WTC11 (cell line): ENCODE data around the gene HDGFL3. TPM values are rescaled to one million over a fixed set of nuclear protein-coding genes. Genes with fewer than 3 reads are reported as not detected.

Experiments
- ATAC-seq: fragments of 200-7000 bp; cut with Tn5 transposase; 2 replicates; pipeline ENCODE4 v1.10.0; 2021; ENCODE audit warnings: mild to moderate bottlenecking, moderate library complexity
- CTCF ChIA-PET: fragments of 300-600 bp; sonication (Branson Sonifier 250); formaldehyde crosslinking; loops from one replicate; lab custom pipeline; 2021; ENCODE audit warnings: antibody characterized with exemption; lab: Charles Lee
- POLR2A ChIA-PET: fragments of 350-600 bp; sonication (Branson Sonifier 250); formaldehyde crosslinking; loops from one replicate; lab custom pipeline; 2021; ENCODE audit warnings: antibody characterized with exemption; lab: Charles Lee
- DNase-seq: peaks from one replicate; pipeline ENCODE4 v3.0.0; 2021; ENCODE audit warnings: low spot score
- H3K27ac Mint-ChIP-seq: 2 replicates; pipeline ENCODE4 v1.8.0; 2021; ENCODE audit warnings: mixed read lengths
- H3K27me3 Mint-ChIP-seq: 2 replicates; pipeline ENCODE4 v1.8.0; 2021; ENCODE audit warnings: low read depth, mild to moderate bottlenecking, moderate library complexity, mixed read lengths
- H3K36me3 Mint-ChIP-seq: 2 replicates; pipeline ENCODE4 v1.8.0; 2021; ENCODE audit warnings: mixed read lengths
- H3K4me1 Mint-ChIP-seq: 2 replicates; pipeline ENCODE4 v1.8.0; 2022; ENCODE audit warnings: mixed read lengths
- H3K4me3 Mint-ChIP-seq: 2 replicates; pipeline ENCODE4 v1.8.0; 2021; ENCODE audit warnings: mild to moderate bottlenecking, moderate library complexity, mixed read lengths
- H3K9me3 Mint-ChIP-seq: 2 replicates; pipeline ENCODE4 v1.8.0; 2021; ENCODE audit warnings: mixed read lengths
- E2F5 ChIP-seq: sonication (generic); formaldehyde crosslinking; IDR thresholded peaks from 2 replicates; pipeline ENCODE4 v1.8.1; 2022; ENCODE audit warnings: mild to moderate bottlenecking, moderate library complexity, missing genetic modification reagents
- FOXJ3 ChIP-seq: sonication (generic); formaldehyde crosslinking; IDR thresholded peaks from 2 replicates; pipeline ENCODE4 v1.9.0; 2021; ENCODE audit warnings: missing genetic modification reagents, mild to moderate bottlenecking, borderline replicate concordance
- HMGA2 ChIP-seq: fragments of 250-450 bp; sonication (Bioruptor Pico); IDR thresholded peaks from 2 replicates; pipeline ENCODE4 v1.4.0; 2021; ENCODE audit warnings: mild to moderate bottlenecking, moderate library complexity
- NR1H2 ChIP-seq: sonication (generic); formaldehyde crosslinking; IDR thresholded peaks from 2 replicates; pipeline ENCODE4 v1.9.0; 2021; ENCODE audit warnings: mild to moderate bottlenecking, moderate library complexity, missing genetic modification reagents
- NR2C2 ChIP-seq: sonication (generic); formaldehyde crosslinking; IDR thresholded peaks from 2 replicates; pipeline ENCODE4 v1.8.0; 2022; ENCODE audit warnings: mild to moderate bottlenecking, missing genetic modification reagents
- PRRX2 ChIP-seq: fragments of 250-450 bp; sonication (Bioruptor Pico); IDR thresholded peaks from 2 replicates; pipeline ENCODE4 v1.8.0; 2021; ENCODE audit warnings: mild to moderate bottlenecking
- RORB ChIP-seq: fragments of 250-450 bp; sonication (Bioruptor Pico); IDR thresholded peaks from 2 replicates; pipeline ENCODE4 v1.9.0; 2021; ENCODE audit warnings: mild to moderate bottlenecking
- SP1 ChIP-seq: sonication (generic); formaldehyde crosslinking; conservative IDR thresholded peaks from 2 replicates; pipeline ENCODE4 v1.8.1; 2022; ENCODE audit warnings: missing genetic modification reagents
- ZBTB21 ChIP-seq: sonication (generic); formaldehyde crosslinking; IDR thresholded peaks from 2 replicates; pipeline ENCODE4 v1.8.1; 2023; ENCODE audit warnings: mild to moderate bottlenecking, missing genetic modification reagents, borderline replicate concordance
- ZNF219 ChIP-seq: sonication (generic); formaldehyde crosslinking; IDR thresholded peaks from 2 replicates; pipeline ENCODE4 v1.8.0; 2023; ENCODE audit warnings: missing genetic modification reagents, mild to moderate bottlenecking, borderline replicate concordance
- ZNF281 ChIP-seq: sonication (generic); formaldehyde crosslinking; IDR thresholded peaks from 2 replicates; pipeline ENCODE4 v1.8.0; 2023; ENCODE audit warnings: mild to moderate bottlenecking, missing genetic modification reagents
- ZNF317 ChIP-seq: sonication (generic); formaldehyde crosslinking; IDR thresholded peaks from 2 replicates; pipeline ENCODE4 v1.8.1; 2023; ENCODE audit warnings: low read depth, mild to moderate bottlenecking, moderate library complexity, missing genetic modification reagents, borderline replicate concordance
- ZNF532 ChIP-seq: fragments of 250-450 bp; sonication (Bioruptor Pico); IDR thresholded peaks from 2 replicates; pipeline ENCODE4 v1.9.0; 2021; ENCODE audit warnings: mild to moderate bottlenecking, borderline replicate concordance
- ZNF671 ChIP-seq: fragments of 250-450 bp; sonication (Bioruptor Pico); IDR thresholded peaks from 2 replicates; pipeline ENCODE4 v1.8.0; 2021; ENCODE audit warnings: mild to moderate bottlenecking
- total RNA-seq: library from RNA; stranded (reverse); gene quantifications from 3 replicates; pipeline ENCODE4 v1.2.3, GENCODE V29; 2021

Gene HDGFL3
- total RNA-seq, 1 experiment from 2014 or later = 124 TPM

GRCh38 chr15:83200162-83200561, 7.5 kb downstream of the HDGFL3 start:
- no peak for DNase-seq
- Mint-ChIP-seq H3K27ac (no peak overlapping the region), H3K4me3 (no peak overlapping the region), H3K36me3 (no peaks in the 10 kb centered on the region), H3K27me3 (no peaks in the 10 kb centered on the region), H3K9me3 (no peaks in the 10 kb centered on the region), H3K4me1 (peaks cover 51% of the 10 kb centered on the region)
- no peak for ATAC-seq
- ChIA-PET POLR2A (no interaction called here), CTCF (no interaction called here)
- TF ChIP-seq ZNF317 (CRISPR knock-in tag) (no peak), SP1 (CRISPR knock-in tag) (no peak), ZNF532 (CRISPR knock-in tag) (no peak)

- TF ChIP-seq NR1H2 (CRISPR knock-in tag) (no peak), RORB (CRISPR knock-in tag) (no peak), ZNF671 (CRISPR knock-in tag) (no peak), ZNF532 (CRISPR knock-in tag) (no peak), ZBTB21 (CRISPR knock-in tag) (no peak), E2F5 (CRISPR knock-in tag) (no peak), NR2C2 (CRISPR knock-in tag) (no peak), PRRX2 (CRISPR knock-in tag) (no peak), ZNF219 (no peak), ZNF281 (no peak), FOXJ3 (CRISPR knock-in tag) (no peak), HMGA2 (CRISPR knock-in tag) (no peak)
- CTCF ChIA-PET = no interaction called here
- Mint-ChIP-seq H3K4me1 (peaks cover 50% of the 10 kb centered on the region), H3K36me3 (no peaks in the 10 kb centered on the region), H3K4me3 (no peak overlapping the region), H3K9me3 (no peaks in the 10 kb centered on the region), H3K27ac (no peak overlapping the region), H3K27me3 (no peaks in the 10 kb centered on the region)
- DNase-seq (no peak), ATAC-seq (no peak)
- POLR2A ChIA-PET = no interaction called here
Observed at GRCh38 chr15:83199288-83199687, 8.3 kb downstream of the HDGFL3 start.
